Neuronal stem cell (in vitro differentiated cells): Measurements from ENCODE around the gene WDR5B.

Source experiments
- DNase-seq: peaks from one replicate; pipeline ENCODE4 v3.0.0-alpha.2; 2013; ENCODE audit warnings: low spot score
- H2AFZ ChIP-seq: one replicate; pipeline ENCODE4 v1.6.1; 2013; ENCODE audit warnings: mild to moderate bottlenecking, low read length, inconsistent platforms
- H2AK5ac ChIP-seq: 2 replicates; pipeline ENCODE4 v1.6.1; 2013; ENCODE audit warnings: low read depth, mild to moderate bottlenecking, inconsistent platforms, low read length, moderate library complexity, mixed read lengths
- H2BK120ac ChIP-seq: 2 replicates; pipeline ENCODE4 v1.6.1; 2013; ENCODE audit warnings: low read depth, mild to moderate bottlenecking, inconsistent platforms, low read length, moderate library complexity, mixed read lengths
- H2BK12ac ChIP-seq: one replicate; pipeline ENCODE4 v1.6.1; 2013; ENCODE audit warnings: low read length, inconsistent platforms
- H2BK15ac ChIP-seq: 2 replicates; pipeline ENCODE4 v1.6.1; 2013; ENCODE audit warnings: mild to moderate bottlenecking, low read length, inconsistent platforms, mixed read lengths
- H2BK5ac ChIP-seq: one replicate; pipeline ENCODE4 v1.6.1; 2013; ENCODE audit warnings: inconsistent platforms, mild to moderate bottlenecking, low read length, moderate library complexity
- H3K14ac ChIP-seq: one replicate; pipeline ENCODE4 v1.6.1; 2013; ENCODE audit warnings: low read length, inconsistent platforms
- H3K18ac ChIP-seq: 2 replicates; pipeline ENCODE4 v1.6.1; 2013; ENCODE audit warnings: low read length, inconsistent platforms
- H3K23ac ChIP-seq: 2 replicates; pipeline ENCODE4 v1.6.1; 2013; ENCODE audit warnings: low read depth, mild to moderate bottlenecking, mixed read lengths, low read length, inconsistent platforms; ENCODE audit not compliant: poor library complexity
- H3K27ac ChIP-seq: replicated peaks from 3 replicates; pipeline ENCODE4 v1.5.1; 2013; ENCODE audit warnings: low read length, inconsistent platforms
- H3K27me3 ChIP-seq, 3 experiments: 2 replicates each; pipeline ENCODE4 v1.6.1; 2013; ENCODE audit warnings: low read length in 3 of 3, mild to moderate bottlenecking in 2 of 3, inconsistent platforms in 1 of 3, low read depth in 1 of 3, mixed read lengths in 1 of 3, moderate library complexity in 1 of 3; ENCODE audit not compliant: control insufficient read depth in 3 of 3, insufficient read depth in 3 of 3
- H3K36me3 ChIP-seq, 2 donors: replicated peaks in 1 of 2; 2 replicates each; pipeline ENCODE4 v1.6.1; 2013; ENCODE audit warnings: low read length in 2 of 2; ENCODE audit not compliant: control insufficient read depth in 2 of 2, insufficient read depth in 2 of 2
- H3K4ac ChIP-seq: 2 replicates; pipeline ENCODE4 v1.6.1; 2013; ENCODE audit warnings: inconsistent platforms, mild to moderate bottlenecking, low read length, moderate library complexity
- H3K4me1 ChIP-seq, 2 donors: 1 replicate in 1 of 2; 2 replicates in 1 of 2; pipeline ENCODE4 v1.6.1; 2013; ENCODE audit warnings: low read length in 2 of 2, low read depth in 1 of 2; ENCODE audit not compliant: control insufficient read depth in 2 of 2, insufficient read depth in 1 of 2
- H3K4me2 ChIP-seq: one replicate; pipeline ENCODE4 v1.6.1; 2013; ENCODE audit warnings: mild to moderate bottlenecking, low read length, inconsistent platforms; ENCODE audit not compliant: insufficient read depth, poor library complexity, severe bottlenecking
- H3K4me3 ChIP-seq, 2 donors: 2 replicates each; pipeline ENCODE4 v1.5.1; 2013; ENCODE audit warnings: low read length in 2 of 2, mild to moderate bottlenecking in 2 of 2, inconsistent platforms in 1 of 2, moderate library complexity in 1 of 2
- H3K79me1 ChIP-seq: one replicate; pipeline ENCODE4 v1.6.1; 2013; ENCODE audit warnings: low read depth, mild to moderate bottlenecking, inconsistent platforms, low read length, moderate library complexity
- H3K9ac ChIP-seq: one replicate; pipeline ENCODE4 v1.6.1; 2013; ENCODE audit warnings: mild to moderate bottlenecking, low read depth, low read length, inconsistent platforms; ENCODE audit not compliant: poor library complexity
- H3K9me3 ChIP-seq, 2 donors: replicated peaks in 1 of 2; 2 replicates each; pipeline versions ENCODE3 to v1.6.1; 2013; ENCODE audit warnings: low read length in 2 of 2, mild to moderate bottlenecking in 2 of 2, inconsistent platforms in 1 of 2, low read depth in 1 of 2, mixed read lengths in 1 of 2, moderate library complexity in 1 of 2; ENCODE audit not compliant: control insufficient read depth in 2 of 2, insufficient read depth in 1 of 2
- H4K8ac ChIP-seq: one replicate; pipeline ENCODE4 v1.6.1; 2013; ENCODE audit warnings: low read depth, mild to moderate bottlenecking, inconsistent platforms, low read length, moderate library complexity
- H4K91ac ChIP-seq: one replicate; pipeline ENCODE4 v1.6.1; 2013; ENCODE audit warnings: low read length, low read depth, mild to moderate bottlenecking, inconsistent platforms; ENCODE audit not compliant: poor library complexity
- WGBS, 2 donors: extraction: QIAGEN DNeasy Blood & Tissue Kit; methylation state at CpG; one replicate each; pipeline ENCODE4 v1.1.7; 2013; ENCODE audit warnings: missing lambda C conversion rate in 2 of 2, mixed read lengths in 1 of 2; ENCODE audit not compliant: insufficient read length in 2 of 2, insufficient replicate concordance in 1 of 2; ENCODE audit errors: extremely low coverage in 2 of 2; 5-methylcytosine and 5-hydroxymethylcytosine counted together

Gene WDR5B

GRCh38 chr3:122458992-122459391, 43.1 kb upstream of the WDR5B start:
- Histone ChIP-seq H3K14ac (no peak overlapping the region), H3K9ac (no peak overlapping the region)
- WGBS, 2 donors: no CpG with 5 or more reads among the region's 4 CpGs

GRCh38 chr3:122457706-122458105, 41.8 kb upstream of the WDR5B start:
- peaks cover 17 to 100% of the 10 kb centered on the region in 2 donors for H3K36me3 ChIP-seq
- WGBS, 2 donors: no CpG with 5 or more reads among the region's 2 CpGs
- DNase-seq: no peak

More at GRCh38 chr3:122458992-122459391, 43.1 kb upstream of the WDR5B start:
- Histone ChIP-seq H3K27ac (no peak overlapping the region), H2BK5ac (no peak overlapping the region), H3K18ac (no peak overlapping the region), H3K4ac (no peak overlapping the region), H3K9me3 (no peaks in the 10 kb centered on the region), H2BK120ac (no peak overlapping the region), H2BK12ac (no peak overlapping the region), H4K91ac (no peak overlapping the region), H4K8ac (no peak overlapping the region), H2AFZ (no peak overlapping the region), H3K27me3 (no peaks in the 10 kb centered on the region), H3K23ac (no peak overlapping the region), H3K36me3 (peaks cover 12 to 98% of the 10 kb centered on the region in 2 donors), H3K4me2 (no peak overlapping the region), H3K4me3 (no peak overlapping the region), H3K79me1 (no peaks in the 10 kb centered on the region), H2AK5ac (no peak overlapping the region), H3K4me1 (no peaks in the 10 kb centered on the region), H2BK15ac (no peak overlapping the region)
- no peak for DNase-seq

GRCh38 chr3:122456074-122456473, 40.2 kb upstream of the WDR5B start:
- DNase-seq: no peak
- Histone ChIP-seq H3K4me1 (no peaks in the 10 kb centered on the region), H3K36me3 (peaks cover 18 to 99% of the 10 kb centered on the region in 2 donors)

More at GRCh38 chr3:122457706-122458105, 41.8 kb upstream of the WDR5B start:
- no peak overlapping the region for H3K14ac ChIP-seq
- H3K4me1 ChIP-seq: no peaks in the 10 kb centered on the region
- no peak overlapping the region for H3K4ac ChIP-seq
- H2BK15ac ChIP-seq: no peak overlapping the region
- H3K9ac ChIP-seq: no peak overlapping the region
- H4K8ac ChIP-seq: no peak overlapping the region
- H4K91ac ChIP-seq: no peak overlapping the region
- H2AFZ ChIP-seq: no peak overlapping the region
- H3K4me2 ChIP-seq: no peak overlapping the region
- H2BK5ac ChIP-seq: no peak overlapping the region
- no peak overlapping the region for H3K23ac ChIP-seq
- H2BK120ac ChIP-seq: no peak overlapping the region
- no peak overlapping the region for H3K4me3 ChIP-seq
- peaks cover 2% of the 10 kb centered on the region for H3K79me1 ChIP-seq
- H3K27ac ChIP-seq: no peak overlapping the region
- H3K27me3 ChIP-seq: no peaks in the 10 kb centered on the region
- no peaks in the 10 kb centered on the region for H3K9me3 ChIP-seq
- H2BK12ac ChIP-seq: no peak overlapping the region
- no peak overlapping the region for H3K18ac ChIP-seq
- no peak overlapping the region for H2AK5ac ChIP-seq

GRCh38 chr3:122451371-122451770, 35.5 kb upstream of the WDR5B start:
- Histone ChIP-seq H3K23ac (no peak overlapping the region), H3K4me3 (no peak overlapping the region), H3K14ac (no peak overlapping the region), H2AK5ac (no peak overlapping the region), H3K27me3 (no peaks in the 10 kb centered on the region), H3K36me3 (peaks cover 17 to 81% of the 10 kb centered on the region in 2 donors), H4K8ac (no peak overlapping the region), H3K4me2 (no peak overlapping the region), H3K79me1 (peaks cover 2% of the 10 kb centered on the region), H3K4ac (no peak overlapping the region), H2BK120ac (no peak overlapping the region), H3K9me3 (peaks cover 0 to 6% of the 10 kb centered on the region in 2 donors), H2AFZ (no peak overlapping the region), H3K18ac (no peak overlapping the region), H3K9ac (no peak overlapping the region), H3K4me1 (no peaks in the 10 kb centered on the region), H2BK5ac (no peak overlapping the region), H4K91ac (no peak overlapping the region), H3K27ac (no peak overlapping the region), H2BK12ac (no peak overlapping the region), H2BK15ac (no peak overlapping the region)
- whole genome bisulfite sequencing, 2 donors: no CpG with 5 or more reads among the region's 3 CpGs
- DNase-seq: no peak

More at GRCh38 chr3:122456074-122456473, 40.2 kb upstream of the WDR5B start:
- no peak overlapping the region for H2BK15ac ChIP-seq
- no peak overlapping the region for H3K14ac ChIP-seq
- H4K8ac ChIP-seq: no peak overlapping the region
- H2BK12ac ChIP-seq: no peak overlapping the region
- H3K4me2 ChIP-seq: no peak overlapping the region
- H3K27ac ChIP-seq: no peak overlapping the region
- no peak overlapping the region for H2BK120ac ChIP-seq
- peaks cover 2% of the 10 kb centered on the region for H3K79me1 ChIP-seq
- H3K9me3 ChIP-seq: no peaks in the 10 kb centered on the region
- no peak overlapping the region for H3K23ac ChIP-seq
- no peak overlapping the region for H2AFZ ChIP-seq
- no peak overlapping the region for H3K18ac ChIP-seq
- H3K4ac ChIP-seq: no peak overlapping the region
- H3K27me3 ChIP-seq: no peaks in the 10 kb centered on the region
- no peak overlapping the region for H3K4me3 ChIP-seq
- no peak overlapping the region for H3K9ac ChIP-seq
- no peak overlapping the region for H4K91ac ChIP-seq
- H2AK5ac ChIP-seq: no peak overlapping the region
- no peak overlapping the region for H2BK5ac ChIP-seq
